ENCODE data around the gene NOSIP.

The NOSIP gene

GRCh38 chr19:49553451-49554271 is 26.7 kb downstream of the NOSIP start:
- in situ Hi-C loops (cut with HindIII; ENCODE audit: low sequenced_read_pairs) = no loop called here

DNA sequence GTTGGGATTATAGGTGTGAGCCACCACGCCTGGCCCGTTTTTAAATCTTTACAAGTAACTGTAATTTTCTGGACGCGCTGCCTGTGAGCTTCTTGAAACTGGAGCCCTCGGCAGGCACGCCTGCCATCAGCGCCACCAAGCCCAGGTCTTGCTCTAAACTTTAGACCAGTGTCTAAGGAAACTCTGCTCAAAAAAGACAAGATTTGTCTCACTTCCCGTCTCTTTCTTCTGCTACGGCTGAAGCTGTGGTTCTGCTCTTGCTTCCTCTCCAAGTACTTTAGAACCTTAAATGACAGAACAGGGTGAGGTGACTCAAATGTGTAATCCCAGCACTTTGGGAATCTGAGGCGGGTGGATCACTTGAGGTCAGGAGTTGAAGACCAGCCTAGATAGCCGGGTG is 27.6 kb downstream of the NOSIP start:
- in situ Hi-C loops (cut with HindIII; ENCODE audit: low sequenced_read_pairs) = no loop called here

DNA sequence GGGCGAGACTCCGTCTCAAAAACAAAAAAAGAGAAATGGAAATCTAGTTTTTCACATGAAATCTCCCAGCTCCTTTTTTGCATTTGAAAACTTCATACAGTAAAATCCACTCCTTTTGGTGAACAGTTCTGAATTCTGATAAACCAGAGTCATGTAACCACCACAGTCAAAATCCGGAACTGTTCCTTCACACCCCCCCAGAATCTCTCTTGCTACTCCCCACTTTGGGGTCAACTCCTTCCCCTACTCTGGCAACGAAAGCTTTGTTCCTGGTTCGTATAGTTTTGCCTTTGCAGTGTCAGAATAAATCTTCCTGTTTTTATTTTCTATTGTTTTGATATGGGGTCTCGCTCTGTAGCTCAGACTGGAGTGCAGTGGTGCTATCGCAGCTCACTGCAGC is 28.8 kb downstream of the NOSIP start:
- in situ Hi-C loops (cut with HindIII; ENCODE audit: low sequenced_read_pairs) = no loop called here

DNA sequence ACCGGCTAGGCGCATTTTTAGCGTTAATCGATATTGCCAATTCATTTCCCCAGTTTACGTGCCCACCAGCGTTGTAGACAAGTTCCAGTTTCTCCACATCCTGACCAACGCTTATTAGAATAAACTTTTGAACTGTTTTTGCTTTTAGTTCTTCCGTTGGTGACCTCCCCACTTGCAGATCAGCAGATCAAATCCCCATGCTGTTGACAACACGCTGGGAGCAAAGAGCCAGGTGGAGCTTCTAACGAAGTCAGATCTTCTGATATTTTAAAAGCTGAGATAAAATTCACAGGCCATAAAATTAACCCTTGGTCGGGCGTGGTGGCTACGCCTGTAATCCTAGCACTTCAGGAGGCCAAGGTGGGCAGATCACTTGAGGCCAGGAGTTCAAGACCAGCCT is 31.3 kb downstream of the NOSIP start:
- in situ Hi-C loops (cut with HindIII; ENCODE audit: low sequenced_read_pairs) = no loop called here

DNA sequence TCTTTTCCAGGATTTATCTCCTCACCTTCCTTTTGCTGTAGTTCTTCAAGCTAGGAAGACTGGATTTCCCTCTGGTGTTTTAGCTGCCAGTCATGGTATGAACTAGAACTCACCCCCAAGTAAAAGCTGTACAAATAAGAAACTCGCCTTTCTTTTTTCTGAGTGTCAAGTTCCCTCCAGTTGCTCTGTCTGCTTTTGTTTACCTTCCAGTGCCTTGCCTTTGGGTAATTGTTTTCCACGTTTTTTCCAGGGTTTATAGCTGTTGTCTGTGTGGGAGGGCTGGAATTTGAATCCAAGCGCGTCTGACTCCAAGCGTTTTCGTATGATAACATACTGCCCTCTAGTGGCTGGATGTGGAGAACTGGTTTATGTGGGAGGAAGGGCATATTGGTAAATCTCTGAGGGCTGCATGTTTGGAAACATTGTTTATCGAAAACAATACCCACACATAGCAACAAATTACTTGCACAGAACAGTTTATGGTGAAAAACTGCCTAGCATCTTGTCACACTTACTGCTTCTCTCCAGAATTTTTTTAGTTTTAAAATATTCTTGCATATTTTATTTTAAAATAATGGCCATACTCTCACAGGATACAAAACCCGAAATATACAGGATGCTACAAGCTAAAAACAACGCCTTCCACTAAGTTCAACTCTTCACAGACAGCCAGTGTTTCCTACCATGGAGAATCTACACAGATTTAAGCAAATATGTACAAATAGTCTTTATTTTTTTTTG is 33.4 kb downstream of the NOSIP start:
- in situ Hi-C loops (cut with HindIII; ENCODE audit: low sequenced_read_pairs) = no loop called here

- in situ Hi-C loops (cut with HindIII; ENCODE audit: low sequenced_read_pairs) = no loop called here
Measured at GRCh38 chr19:49544154-49544553, 36.2 kb downstream of the NOSIP start.

DNA sequence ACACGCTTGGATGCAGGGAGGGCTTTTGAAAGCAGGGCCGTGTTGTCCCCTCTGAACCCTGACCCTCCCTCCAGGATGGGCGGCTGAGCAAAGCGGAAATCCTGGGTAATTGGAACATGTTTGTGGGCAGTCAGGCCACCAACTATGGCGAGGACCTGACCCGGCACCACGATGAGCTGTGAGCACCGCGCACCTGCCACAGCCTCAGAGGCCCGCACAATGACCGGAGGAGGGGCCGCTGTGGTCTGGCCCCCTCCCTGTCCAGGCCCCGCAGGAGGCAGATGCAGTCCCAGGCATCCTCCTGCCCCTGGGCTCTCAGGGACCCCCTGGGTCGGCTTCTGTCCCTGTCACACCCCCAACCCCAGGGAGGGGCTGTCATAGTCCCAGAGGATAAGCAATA is 37.3 kb downstream of the NOSIP start:
- in situ Hi-C loops (cut with HindIII; ENCODE audit: low sequenced_read_pairs) = no loop called here

- in situ Hi-C loops (cut with HindIII; ENCODE audit: low sequenced_read_pairs) = no loop called here
Measured at GRCh38 chr19:49542446-49542845, 37.9 kb downstream of the NOSIP start.

- in situ Hi-C loops (cut with HindIII; ENCODE audit: low sequenced_read_pairs) = no loop called here
Measured at GRCh38 chr19:49541914-49542313, 38.4 kb downstream of the NOSIP start.

DNA sequence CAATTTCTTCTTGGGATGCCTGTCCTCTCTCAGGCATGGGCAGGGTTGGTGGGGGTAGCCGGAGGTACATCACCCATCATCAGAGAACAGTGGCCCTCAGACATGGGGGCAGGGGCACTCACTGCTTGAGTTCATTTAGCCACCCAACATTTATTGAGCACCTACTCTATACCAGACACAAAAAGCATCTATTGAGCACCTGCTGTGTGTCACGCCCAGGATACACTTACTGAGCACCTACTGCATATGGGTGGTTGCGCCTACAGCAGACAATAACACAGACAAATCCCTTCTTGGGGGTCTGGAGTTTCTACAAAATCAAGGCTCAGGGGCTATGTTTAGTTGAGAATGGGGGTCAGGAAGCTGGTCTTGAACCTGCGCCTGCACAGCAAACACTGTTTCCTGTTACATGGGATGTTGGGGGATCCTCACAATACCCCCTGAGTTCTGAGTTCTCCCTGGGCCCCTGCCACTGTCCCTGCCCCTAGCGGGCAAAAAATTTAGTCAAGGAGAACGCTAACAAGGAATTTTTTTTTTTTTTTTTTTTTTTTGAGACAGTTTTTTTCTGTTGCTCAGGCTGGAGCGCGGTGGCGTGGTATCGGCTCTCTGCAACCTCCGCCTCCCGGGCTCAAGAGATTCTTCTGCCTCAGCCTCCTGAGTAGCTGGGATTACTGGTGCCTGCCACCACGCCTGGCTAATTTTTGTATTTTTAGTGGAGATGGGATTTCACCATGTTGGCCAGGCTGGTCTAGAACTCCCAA is 41.0 kb downstream of the NOSIP start:
- in situ Hi-C loops (cut with HindIII; ENCODE audit: low sequenced_read_pairs) = no loop called here

- in situ Hi-C loops (cut with HindIII; ENCODE audit: low sequenced_read_pairs) = no loop called here
Measured at GRCh38 chr19:49538643-49539042, 41.7 kb downstream of the NOSIP start.

DNA sequence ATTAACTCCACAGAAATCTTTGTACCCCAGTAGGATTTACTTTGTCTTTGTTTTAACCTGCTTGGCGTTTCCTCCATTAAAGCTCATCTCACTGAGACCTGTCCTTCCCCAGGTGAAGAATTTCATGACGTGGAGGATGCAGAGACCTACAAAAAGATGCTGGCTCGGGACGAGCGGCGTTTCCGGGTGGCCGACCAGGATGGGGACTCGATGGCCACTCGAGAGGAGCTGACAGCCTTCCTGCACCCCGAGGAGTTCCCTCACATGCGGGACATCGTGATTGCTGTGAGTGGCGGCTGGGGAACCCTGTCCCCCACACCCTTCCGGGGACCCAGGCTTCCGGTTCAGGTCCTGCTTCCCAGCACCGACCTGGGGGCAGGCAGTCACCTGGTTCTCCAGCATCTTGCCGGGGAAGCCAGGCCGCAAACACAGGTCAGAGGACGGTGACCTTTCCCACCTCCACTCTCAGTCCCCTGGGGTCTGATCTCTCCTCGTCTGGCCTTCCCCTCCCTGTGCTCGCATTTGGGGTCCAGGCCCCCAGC is 43.4 kb downstream of the NOSIP start:
- in situ Hi-C loops (cut with HindIII; ENCODE audit: low sequenced_read_pairs) = no loop called here

GRCh38 chr19:49534632-49535385 is 45.5 kb downstream of the NOSIP start:
- in situ Hi-C loops (cut with HindIII; ENCODE audit: low sequenced_read_pairs) = no loop called here

GRCh38 chr19:49533551-49534488 is 46.5 kb downstream of the NOSIP start:
- in situ Hi-C loops (cut with HindIII; ENCODE audit: low sequenced_read_pairs) = no loop called here

DNA sequence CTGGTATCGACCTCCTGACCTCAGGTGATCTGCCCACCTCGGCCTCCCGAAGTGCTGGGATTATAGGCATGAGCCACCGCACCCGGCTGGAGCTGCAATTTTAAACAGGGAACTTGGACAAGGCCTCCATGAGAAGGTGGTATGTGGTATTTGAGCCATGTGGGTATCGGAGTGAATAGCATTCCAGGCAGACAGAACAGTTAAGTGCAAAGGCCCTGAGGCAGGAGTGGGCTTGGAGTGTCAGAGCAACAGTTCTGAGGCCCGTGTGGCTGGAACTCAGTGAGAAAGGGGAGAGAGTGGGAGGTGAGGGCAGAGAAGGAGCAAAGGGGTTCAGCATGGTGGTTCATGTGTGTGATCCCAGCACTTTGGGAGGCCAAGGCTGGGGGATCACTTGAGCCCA is 49.6 kb downstream of the NOSIP start:
- in situ Hi-C loops (cut with HindIII; ENCODE audit: low sequenced_read_pairs) = no loop called here

DNA sequence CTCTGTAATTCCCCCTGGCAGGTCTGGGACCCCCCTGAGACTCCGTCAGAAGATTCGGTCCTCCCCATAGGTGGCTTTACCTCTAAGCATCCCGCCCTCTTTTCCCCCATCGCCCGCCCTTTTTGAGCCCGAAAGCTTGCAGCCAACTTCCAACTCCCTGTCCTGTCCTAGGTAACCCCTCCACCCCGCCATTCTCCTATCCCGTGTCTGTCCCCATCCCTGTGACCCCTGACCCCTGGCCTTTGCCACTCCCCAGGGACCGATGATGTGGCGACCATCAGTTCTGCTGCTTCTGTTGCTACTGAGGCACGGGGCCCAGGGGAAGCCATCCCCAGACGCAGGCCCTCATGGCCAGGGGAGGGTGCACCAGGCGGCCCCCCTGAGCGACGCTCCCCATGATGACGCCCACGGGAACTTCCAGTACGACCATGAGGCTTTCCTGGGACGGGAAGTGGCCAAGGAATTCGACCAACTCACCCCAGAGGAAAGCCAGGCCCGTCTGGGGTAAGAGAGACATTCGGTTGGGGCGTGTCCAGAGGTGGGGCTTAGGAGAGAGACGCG is 52.1 kb downstream of the NOSIP start:
- in situ Hi-C loops (cut with HindIII; ENCODE audit: low sequenced_read_pairs) = no loop called here

- in situ Hi-C loops (cut with HindIII; ENCODE audit: low sequenced_read_pairs) = no loop called here
Measured at GRCh38 chr19:49524812-49525455, 55.4 kb downstream of the NOSIP start.

GRCh38 chr19:49520705-49521319 is 59.5 kb downstream of the NOSIP start:
- in situ Hi-C loops (cut with HindIII; ENCODE audit: low sequenced_read_pairs) = no loop called here
